HG03039 (cell line): ENCODE measurements around the gene HECW1.
"Not testable (repeated sequence)": the region's sequence is repeated elsewhere in the genome, so short reads cannot be mapped to it uniquely, and the experiment has no call there.

ENCODE experiments used
- ATAC-seq: cut with Tn5 transposase; IDR thresholded peaks from one replicate; pipeline ENCODE4 v1.9.1; 2021; ENCODE audit warnings: mild to moderate bottlenecking, moderate library complexity; ENCODE audit not compliant: unreplicated experiment

The HECW1 gene

DNA sequence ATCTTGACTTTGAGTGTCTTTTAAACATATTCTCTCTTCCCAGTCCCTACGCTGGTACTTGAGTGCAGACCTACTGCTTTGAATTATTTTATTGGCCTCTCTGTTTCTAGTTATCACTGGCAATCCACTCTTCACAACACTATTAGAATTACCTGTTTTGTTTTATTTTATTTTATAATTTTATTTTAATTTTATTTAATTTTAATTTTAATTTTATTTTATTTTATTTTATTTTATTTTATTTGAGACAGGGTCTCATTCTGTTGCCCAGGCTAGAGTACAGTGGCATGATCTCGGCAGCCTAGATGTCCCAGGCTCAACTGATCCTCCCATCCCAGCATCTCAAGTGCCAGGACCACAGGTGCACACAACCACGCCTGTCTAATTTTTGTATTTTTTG lies 477.3 kb downstream of the HECW1 start:
- ATAC-seq: no peak

GRCh38 chr7:43590862-43591557 lies 478.6 kb downstream of the HECW1 start:
- ATAC-seq: peak; percentile 72

GRCh38 chr7:43591558-43592180 lies 479.2 kb downstream of the HECW1 start:
- no peak for ATAC-seq

GRCh38 chr7:43592326-43592725 lies 479.9 kb downstream of the HECW1 start:
- no peak for ATAC-seq

DNA sequence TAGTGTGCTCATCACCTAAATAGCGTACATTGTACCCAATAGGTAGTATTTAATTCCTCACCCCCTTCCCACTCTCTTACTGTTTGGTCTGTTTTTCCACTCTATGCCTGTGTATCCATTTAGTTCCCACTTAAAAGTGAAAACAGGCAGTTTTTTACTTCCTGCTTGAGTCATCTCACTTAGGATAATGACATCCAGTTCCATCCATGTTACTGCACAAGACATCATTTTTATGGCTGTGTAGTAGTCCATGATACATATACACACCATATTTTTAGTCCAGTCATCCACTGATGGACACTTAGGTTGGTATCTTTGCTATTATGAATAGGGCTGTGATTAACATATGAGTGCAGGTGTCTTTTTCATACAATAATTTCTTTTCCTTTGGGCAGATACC lies 480.6 kb downstream of the HECW1 start:
- no peak for ATAC-seq

- ATAC-seq: no peak
These were observed 481.6 kb downstream of the HECW1 start for GRCh38 chr7:43594020-43594419.

- ATAC-seq: not testable (repeated sequence)
These were observed 484.0 kb downstream of the HECW1 start for GRCh38 chr7:43596426-43596825.

DNA sequence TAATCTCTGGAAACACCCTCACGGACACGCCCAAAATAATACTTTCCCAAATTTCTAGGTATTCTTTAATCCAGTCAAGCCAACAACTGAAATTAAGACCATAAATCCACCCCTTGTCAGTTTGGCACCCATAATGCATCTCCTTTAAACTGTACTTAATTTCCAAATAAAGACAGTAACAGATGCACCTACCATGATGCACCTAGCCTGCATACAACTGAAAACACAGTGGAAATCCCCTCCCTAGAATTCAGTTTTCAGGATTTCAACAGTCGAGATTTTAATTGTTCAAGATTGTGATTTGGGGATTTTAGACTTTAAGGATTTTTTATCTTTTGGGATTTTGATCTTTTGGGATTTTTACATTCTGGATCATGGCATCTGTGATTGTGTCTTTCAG lies 487.6 kb downstream of the HECW1 start:
- no peak for ATAC-seq

DNA sequence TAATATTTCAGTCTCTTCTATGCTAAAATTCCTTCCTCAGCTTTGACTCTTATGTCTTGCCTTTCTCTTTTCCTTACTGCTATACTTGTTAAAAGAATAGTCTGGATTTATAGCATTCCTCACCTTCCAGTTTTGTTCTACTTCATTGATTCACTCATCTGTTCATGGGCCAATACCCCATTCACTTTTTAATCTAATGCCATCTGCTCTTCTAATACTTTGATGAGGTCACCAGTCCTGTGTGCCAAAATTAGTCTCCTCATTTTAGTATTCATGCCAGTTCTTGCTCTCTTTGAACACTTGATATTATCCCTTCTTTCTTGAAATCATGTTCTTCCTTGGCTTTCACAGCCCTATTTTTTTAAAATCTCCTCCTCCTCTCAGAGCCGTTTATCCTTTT lies 489.8 kb downstream of the HECW1 start:
- no peak for ATAC-seq

DNA sequence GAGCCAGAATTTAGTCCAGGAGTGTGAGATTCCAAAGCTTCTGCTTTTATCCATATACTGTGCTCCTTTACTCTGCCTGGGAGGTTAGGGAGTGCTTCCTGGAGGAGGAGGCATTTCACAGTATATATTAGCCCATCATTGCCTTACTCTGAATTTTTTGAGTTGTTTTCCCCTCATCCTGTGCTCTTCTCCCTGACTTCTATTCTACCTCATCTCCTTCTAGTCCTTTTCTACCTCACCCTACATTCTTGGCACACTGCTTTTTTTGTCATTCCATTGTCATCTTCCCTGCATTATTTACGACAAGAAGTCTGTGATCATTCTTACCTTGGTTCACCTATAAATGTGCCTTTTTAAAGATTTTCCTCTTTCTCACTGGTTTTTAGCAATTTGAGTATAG lies 491.8 kb downstream of the HECW1 start:
- ATAC-seq: no peak

GRCh38 chr7:43609097-43609496 lies 496.6 kb downstream of the HECW1 start:
- ATAC-seq: no peak

DNA sequence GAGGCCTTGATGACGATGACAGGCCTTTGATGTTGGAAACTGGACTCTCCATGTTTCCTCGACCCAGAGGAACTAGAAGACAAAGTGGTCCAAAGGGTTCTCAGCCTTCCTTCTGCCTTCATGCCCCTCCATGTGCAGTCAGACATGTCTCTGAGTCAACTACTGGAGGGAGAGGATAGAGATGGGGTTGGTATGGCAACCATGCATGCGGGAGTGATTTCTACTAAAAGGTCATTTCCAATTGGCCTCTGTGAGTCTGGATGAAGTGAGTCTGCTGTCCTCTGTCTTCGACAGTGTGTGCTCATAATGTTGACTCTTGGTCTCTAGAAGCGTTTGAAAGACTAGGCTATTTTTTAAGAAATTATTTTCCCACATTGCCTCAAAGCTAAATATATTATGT lies 499.7 kb downstream of the HECW1 start:
- ATAC-seq: no peak

DNA sequence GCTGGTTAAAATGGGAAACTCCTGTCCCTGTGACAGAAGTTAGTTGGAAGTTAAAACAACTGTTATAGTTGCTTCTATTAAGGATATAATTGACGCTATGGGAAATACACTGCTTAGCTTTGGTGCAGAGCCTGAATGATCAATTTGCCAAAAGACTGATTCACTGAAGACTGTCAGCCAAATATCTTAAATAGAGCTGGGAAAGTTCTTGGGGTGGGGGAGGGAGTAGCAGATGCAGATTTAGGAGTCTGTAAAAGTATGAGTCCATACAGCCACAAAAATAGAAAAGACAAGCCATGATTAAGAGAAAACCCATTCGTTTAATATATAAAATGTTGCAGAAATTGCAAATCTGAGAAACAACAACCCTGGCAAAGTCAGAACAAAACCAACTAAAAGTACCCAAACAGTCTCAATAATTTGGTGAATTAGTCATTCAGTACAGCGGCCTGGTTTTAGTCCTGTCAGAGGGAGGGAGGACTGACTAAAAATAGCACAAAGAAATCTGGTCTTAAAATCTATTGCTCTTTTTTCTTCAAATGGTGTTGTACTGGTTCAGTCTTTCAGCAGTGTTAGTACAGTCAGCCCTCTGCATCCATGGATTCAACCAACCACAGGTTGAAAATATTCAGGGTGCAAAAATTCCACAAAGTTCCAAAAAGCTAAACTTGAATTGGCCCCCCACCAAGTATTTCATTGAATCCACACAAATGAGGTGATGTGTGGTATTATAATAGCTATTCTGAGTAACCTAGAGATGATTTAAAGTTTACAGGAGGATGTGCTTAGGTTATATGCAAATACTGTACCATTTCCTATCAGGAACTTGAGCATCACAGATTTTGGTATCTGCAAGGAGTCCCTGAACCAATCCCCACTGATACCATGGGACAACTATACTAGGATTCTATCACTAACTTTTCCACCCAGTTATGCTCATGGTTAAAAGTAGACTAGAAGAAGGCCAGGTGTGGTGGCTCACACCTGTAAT lies 500.4 kb downstream of the HECW1 start:
- ATAC-seq: peak; percentile 76
